ENCODE measurements around the gene ABHD3. TPM values are rescaled to one million over a fixed set of nuclear protein-coding genes. Genes with fewer than 3 reads are reported as not detected.
"Not testable (repeated sequence)": the region's sequence is repeated elsewhere in the genome, so short reads cannot be mapped to it uniquely, and the experiment has no call there.

The ABHD3 gene
- total RNA-seq, 1 donor from 2014 or later, result 21.1 TPM

- Histone ChIP-seq H3K9me3 (no peaks in the 10 kb centered on the region), H3K27me3 (no peaks in the 10 kb centered on the region)
- intact Hi-C loops (cut with DNase I), result no loop called here
These were observed 23.1 kb upstream of the ABHD3 start for GRCh38 chr18:21727702-21728101.

GRCh38 chr18:21725201-21725600 is 20.6 kb upstream of the ABHD3 start:
- DNase-seq (ENCODE audit: extremely low spot score in 2 of 2), result no peak
- no peaks in the 10 kb centered on the region for H3K9me3 ChIP-seq
- no peaks in the 10 kb centered on the region for H3K27me3 ChIP-seq
- TF ChIP-seq POLR2A (IDR thresholded peaks at IDR 0.05), result no peak
- TF ChIP-seq, protein P1, sequence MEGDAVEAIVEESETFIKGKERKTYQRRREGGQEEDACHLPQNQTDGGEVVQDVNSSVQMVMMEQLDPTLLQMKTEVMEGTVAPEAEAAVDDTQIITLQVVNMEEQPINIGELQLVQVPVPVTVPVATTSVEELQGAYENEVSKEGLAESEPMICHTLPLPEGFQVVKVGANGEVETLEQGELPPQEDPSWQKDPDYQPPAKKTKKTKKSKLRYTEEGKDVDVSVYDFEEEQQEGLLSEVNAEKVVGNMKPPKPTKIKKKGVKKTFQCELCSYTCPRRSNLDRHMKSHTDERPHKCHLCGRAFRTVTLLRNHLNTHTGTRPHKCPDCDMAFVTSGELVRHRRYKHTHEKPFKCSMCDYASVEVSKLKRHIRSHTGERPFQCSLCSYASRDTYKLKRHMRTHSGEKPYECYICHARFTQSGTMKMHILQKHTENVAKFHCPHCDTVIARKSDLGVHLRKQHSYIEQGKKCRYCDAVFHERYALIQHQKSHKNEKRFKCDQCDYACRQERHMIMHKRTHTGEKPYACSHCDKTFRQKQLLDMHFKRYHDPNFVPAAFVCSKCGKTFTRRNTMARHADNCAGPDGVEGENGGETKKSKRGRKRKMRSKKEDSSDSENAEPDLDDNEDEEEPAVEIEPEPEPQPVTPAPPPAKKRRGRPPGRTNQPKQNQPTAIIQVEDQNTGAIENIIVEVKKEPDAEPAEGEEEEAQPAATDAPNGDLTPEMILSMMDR (IDR thresholded peaks at IDR 0.05), result no peak
- no peak for TF ChIP-seq POLR2AphosphoS5 (IDR thresholded peaks at IDR 0.05; ENCODE audit: insufficient read depth in 1 of 2, low read depth in 1 of 2)
- intact Hi-C loops (cut with DNase I), result no loop called here
- H3K4me3 ChIP-seq, result no peak overlapping the region
- no peak overlapping the region for H3K27ac ChIP-seq
- no peaks in the 10 kb centered on the region for H3K36me3 ChIP-seq
- no peaks in the 10 kb centered on the region for H3K4me1 ChIP-seq

More at GRCh38 chr18:21727702-21728101, 23.1 kb upstream of the ABHD3 start:
- Histone ChIP-seq H3K4me1 (no peaks in the 10 kb centered on the region), H3K4me3 (no peak overlapping the region), H3K36me3 (no peaks in the 10 kb centered on the region), H3K27ac (no peak overlapping the region)
- DNase-seq (ENCODE audit: extremely low spot score in 2 of 2), result no peak
- TF ChIP-seq POLR2A (IDR thresholded peaks at IDR 0.05), result no peak
- TF ChIP-seq, protein P1 (IDR thresholded peaks at IDR 0.05), result no peak
- no peak for TF ChIP-seq POLR2AphosphoS5 (IDR thresholded peaks at IDR 0.05; ENCODE audit: insufficient read depth in 1 of 2, low read depth in 1 of 2)

- Histone ChIP-seq H3K4me3 (no peak overlapping the region), H3K9me3 (no peaks in the 10 kb centered on the region), H3K4me1 (no peaks in the 10 kb centered on the region), H3K36me3 (no peaks in the 10 kb centered on the region), H3K27me3 (no peaks in the 10 kb centered on the region), H3K27ac (no peak overlapping the region)
- intact Hi-C loops (cut with DNase I), result no loop called here
- no peak for DNase-seq (ENCODE audit: extremely low spot score in 2 of 2)
- TF ChIP-seq POLR2AphosphoS5 (IDR thresholded peaks at IDR 0.05; ENCODE audit: insufficient read depth in 1 of 2, low read depth in 1 of 2) (no peak), POLR2A (IDR thresholded peaks at IDR 0.05) (no peak)
- TF ChIP-seq, protein P1 (IDR thresholded peaks at IDR 0.05), result no peak
These were observed 18.1 kb upstream of the ABHD3 start for GRCh38 chr18:21722687-21723086.

DNA sequence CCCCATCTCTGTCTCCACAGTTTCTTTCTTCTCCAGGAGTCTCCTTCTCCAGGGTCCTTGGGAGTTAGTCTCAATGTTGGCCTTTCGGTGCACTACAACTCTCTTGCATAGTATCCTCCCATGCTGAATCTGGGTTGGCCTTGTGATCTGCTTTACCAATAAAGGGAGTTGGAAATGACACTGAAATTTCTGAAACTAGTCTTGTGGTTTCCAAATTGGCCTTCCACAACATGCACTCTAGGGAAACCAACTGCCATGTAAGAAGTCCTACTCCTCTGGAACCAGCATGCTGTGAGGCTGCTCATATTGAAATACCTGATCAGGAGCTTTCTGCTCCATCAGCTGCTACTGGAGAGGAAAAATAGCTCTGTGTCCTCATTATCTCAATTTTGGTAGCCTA is 9.9 kb upstream of the ABHD3 start:
- Histone ChIP-seq H3K27me3 (no peaks in the 10 kb centered on the region), H3K27ac (no peak overlapping the region), H3K9me3 (no peaks in the 10 kb centered on the region), H3K4me3 (no peak overlapping the region), H3K4me1 (no peaks in the 10 kb centered on the region), H3K36me3 (no peaks in the 10 kb centered on the region)
- DNase-seq (ENCODE audit: extremely low spot score in 2 of 2), result no peak
- TF ChIP-seq POLR2A (IDR thresholded peaks at IDR 0.05) (no peak), POLR2AphosphoS5 (IDR thresholded peaks at IDR 0.05; ENCODE audit: insufficient read depth in 1 of 2, low read depth in 1 of 2) (no peak)
- TF ChIP-seq, protein P1 (IDR thresholded peaks at IDR 0.05), result no peak
- intact Hi-C loops (cut with DNase I), result no loop called here

DNA sequence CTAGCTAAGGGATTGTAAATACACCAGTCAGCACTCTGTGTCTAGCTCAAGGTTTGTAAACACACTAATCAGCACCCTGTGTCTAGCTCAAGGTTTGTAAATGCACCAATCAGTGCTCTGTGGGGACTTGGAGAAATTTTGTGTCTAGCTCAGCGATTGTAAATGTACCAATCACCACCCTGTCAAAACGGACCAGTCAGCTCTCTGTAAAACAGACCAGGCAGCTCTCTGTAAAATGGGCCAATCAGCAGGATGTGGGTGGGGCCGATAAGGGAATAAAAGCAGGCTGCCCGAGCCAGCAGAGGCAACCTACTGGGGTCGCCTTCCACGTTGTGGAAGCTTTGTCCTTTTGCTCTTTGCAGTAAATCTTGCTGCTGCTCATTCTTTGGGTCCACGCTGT is 2.6 kb upstream of the ABHD3 start:
- H3K27me3 ChIP-seq; intact Hi-C loops (cut with DNase I); H3K4me3 ChIP-seq; H3K9me3 ChIP-seq; H3K27ac ChIP-seq; DNase-seq (ENCODE audit: extremely low spot score in 2 of 2); H3K36me3 ChIP-seq: not testable (repeated sequence)
- peaks cover 17% of the 10 kb centered on the region for H3K4me1 ChIP-seq

Measured in vagina (tissue), 2 donors.